Forelimb muscle (tissue), 1 donor: ENCODE data around the gene ZNF230. TPM values are rescaled to one million over a fixed set of nuclear protein-coding genes. Genes with fewer than 3 reads are reported as not detected.
A peak's percentile ranks its signal among the peaks of the same experiment; 100 is the strongest.

Experiments used
- DNase-seq: peaks from one replicate; pipeline ENCODE4 v3.0.0-alpha.2; 2013; ENCODE audit warnings: low read depth
- polyA plus RNA-seq: library from polyadenylated mRNA; unstranded; fragments of 120-200 nt; gene quantifications from one replicate; pipeline ENCODE4 v1.2.1, GENCODE V29; 2013; ENCODE audit not compliant: insufficient read length

Gene ZNF230
- polyA plus RNA-seq, result 2.9 TPM

DNA sequence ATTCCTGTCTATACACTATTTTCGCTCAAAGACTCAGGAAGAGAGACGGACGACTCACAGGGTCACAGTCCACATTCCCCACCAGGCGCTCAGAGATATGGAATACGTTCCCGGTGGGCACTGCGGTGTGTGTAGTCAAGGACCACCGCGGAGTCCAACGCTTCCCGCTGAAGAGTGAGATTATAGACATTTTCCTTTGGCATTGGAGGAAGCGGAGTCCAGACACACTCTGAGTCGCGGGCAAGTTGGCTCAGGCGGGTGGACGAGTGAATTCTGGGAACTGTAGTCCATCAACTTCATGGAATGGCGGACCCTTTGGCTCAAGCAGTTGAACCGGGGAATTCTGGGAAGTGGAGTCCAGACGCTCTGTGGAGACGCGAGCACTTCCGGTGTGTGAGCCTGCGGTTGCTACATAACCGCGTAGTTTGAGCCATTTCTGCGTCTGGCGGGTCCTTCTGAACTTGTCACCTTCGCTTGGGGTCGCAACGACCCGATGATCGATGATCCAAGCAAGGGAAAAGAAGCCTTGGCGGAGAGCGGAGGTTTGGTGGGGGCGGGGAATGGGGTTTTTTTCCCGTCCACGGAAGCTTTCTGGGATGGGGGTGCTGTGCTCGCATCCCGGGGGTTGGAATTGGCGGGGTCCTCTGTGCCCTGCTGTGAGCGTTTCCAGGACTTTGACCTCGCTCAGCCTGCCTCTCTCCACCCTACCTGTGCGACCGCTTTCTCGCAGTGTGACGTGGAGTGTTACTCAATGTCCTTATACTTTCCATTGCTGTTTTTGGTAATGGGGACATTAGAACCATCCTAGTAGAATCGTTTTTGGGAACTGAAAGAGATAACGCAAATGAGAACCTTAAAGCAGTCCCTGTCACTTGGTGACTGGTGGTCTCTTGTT lies at the start of gene ZNF230:
ZNF230 (plus strand) TSS at position 392 of the 895 bp plus-strand sequence. CDS start 4,122 bp downstream, outside the sequence.
- DNase-seq, result peak; percentile 97

DNA sequence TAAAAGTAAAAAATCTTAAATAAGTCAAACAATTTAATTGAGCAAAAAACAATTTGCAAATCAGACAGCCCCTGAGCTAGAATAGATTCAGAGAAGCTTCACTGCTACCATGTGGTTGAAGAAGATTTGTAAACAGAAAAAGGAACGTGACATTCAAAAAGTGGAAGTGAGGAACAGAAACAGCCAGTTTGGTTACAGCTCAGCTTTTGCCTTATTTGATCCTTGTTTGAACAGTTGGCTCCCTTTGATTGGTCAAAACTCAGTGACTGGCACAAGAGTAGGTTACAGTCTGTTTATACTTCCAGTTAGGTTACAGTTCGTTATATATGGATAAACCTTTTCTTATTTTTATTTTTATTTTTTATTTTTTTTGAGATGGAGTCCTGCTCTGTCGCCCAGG lies 45.9 kb upstream of the ZNF230 start:
- DNase-seq, result no peak

DNA sequence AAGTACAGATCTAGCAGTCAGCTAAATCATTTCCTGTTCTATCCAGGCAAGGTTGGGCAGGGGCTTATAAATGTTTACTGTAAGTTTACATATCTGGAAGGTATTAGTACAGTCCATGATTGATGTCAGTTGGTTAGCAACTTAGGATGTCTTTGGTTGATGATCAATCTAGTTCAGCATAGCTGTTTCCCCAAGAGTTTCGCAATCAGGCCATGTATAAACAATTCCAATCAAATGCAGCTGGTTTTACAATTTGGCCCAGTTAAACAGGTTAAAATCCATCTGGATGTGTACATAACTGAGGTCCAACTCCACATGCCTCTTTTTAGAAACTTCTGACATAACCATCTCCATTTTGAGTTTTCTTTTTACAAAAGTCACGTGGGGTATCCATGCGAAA lies 44.9 kb upstream of the ZNF230 start:
- DNase-seq, result no peak

DNA sequence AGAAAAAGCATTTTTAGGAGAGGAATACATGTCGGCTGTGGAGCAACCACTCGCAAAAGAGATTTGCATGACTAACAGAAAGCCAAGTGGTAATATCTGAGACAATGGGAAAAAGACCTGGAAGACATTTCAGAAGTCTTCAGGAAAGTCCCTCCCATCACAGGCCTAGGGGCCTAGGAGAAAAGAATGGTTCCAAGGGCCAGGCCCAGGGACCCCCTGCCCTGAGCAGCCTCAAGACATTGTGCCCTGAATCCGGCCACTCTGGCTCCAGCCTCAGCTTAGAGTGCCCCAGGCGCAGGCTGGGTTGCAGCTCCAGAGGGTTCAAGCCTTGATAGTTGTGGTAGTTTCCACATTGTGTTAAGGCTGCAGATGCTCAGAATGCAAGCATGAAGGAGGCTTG lies 42.3 kb upstream of the ZNF230 start:
- no peak for DNase-seq

DNA sequence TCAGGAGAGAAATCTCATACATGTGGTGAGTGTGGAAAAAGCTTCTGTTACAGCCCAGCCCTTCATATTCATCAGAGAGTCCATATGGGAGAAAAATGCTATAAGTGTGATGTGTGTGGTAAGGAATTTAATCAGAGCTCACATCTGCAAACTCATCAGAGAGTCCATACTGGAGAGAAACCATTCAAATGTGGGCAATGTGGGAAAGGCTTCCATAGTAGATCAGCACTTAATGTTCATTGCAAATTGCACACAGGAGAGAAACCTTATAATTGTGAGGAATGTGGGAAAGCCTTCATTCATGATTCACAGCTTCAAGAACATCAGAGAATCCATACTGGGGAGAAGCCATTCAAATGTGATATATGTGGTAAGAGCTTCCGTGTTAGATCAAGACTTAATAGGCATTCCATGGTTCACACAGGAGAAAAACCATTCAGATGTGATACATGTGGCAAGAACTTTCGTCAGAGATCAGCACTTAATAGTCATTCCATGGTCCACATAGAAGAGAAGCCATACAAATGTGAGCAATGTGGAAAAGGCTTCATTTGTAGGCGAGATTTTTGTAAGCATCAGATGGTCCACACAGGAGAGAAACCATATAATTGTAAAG lies 36.6 kb upstream of the ZNF230 start:
- DNase-seq, result no peak

DNA sequence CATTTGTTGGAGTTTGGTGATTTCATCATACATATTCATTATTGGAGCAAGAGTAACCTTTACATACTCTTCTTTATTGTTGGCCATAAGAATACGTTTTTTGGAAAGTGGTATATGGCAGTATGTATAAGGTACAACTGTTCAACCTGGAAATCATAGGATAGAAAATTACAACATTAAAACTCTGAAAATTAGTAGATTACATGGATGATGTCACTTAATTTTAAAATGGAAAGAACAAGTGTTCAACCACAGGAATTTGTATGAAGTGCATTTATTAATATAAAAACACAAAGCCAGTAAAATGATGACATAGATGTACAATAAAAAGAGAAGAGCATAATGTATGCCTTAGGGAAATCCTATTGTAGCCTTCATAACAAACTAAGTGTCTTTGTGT lies 26.0 kb upstream of the ZNF230 start:
- DNase-seq, result no peak

DNA sequence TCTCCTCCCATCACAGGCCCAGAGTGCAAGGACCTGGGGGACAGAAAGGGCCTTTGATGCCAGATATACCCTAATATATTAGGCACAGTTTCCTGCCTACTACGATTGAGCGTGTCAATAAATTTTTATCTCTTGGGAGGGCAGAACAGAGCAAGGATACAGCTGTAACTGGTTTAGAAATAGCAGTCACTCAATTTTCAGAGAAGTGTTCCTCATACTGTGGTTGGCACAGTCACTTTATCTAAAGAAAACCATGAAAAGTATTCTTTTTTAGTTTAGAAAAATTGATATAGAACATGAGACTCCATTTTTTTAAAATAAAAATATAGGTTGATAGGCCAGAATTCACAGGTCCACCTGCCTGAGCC lies 19.2 kb upstream of the ZNF230 start:
- DNase-seq, result no peak

DNA sequence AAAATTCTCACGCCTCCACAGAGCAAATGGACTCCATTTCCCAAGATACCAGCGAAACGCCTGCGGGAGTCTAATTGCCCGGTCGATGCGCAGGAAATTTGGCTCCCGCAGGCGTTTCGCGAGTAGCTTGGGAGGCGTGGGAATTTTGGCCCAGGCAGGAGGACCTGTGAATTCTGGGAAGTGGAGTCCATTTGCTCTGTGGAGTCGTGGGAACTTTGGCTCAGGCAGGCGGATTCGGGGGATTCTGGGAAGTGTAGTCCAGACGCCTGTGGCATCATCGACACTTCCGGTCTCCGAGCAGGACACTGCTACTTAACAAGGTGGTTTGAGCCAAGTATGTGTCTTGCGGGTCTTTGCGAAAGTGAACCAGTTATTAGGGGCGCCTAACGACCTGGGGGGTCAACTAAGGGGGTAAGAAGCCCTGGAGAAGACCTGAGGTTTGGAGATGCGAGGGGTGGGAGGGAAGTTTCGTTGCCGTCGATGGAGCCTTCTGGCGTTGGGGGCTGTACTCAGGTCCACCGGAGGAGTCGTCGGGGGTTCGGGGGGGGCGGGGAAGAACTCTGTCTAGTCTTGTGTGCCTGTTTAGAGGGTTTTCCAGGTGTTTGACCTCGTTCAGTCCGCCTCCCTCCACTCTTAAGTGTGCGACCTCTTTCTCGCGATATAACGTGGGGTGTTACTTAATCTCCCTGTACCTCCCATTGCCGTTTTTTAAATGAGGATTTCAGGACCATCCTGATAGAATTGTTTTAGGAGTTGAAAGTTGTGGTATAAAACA lies 18.7 kb upstream of the ZNF230 start, which contains the start of gene ZNF155:
ZNF155 (plus strand) TSS at position 277 of the 775 bp plus-strand sequence. CDS start 4,356 bp downstream, outside the sequence.
- DNase-seq, result peak; percentile 95

DNA sequence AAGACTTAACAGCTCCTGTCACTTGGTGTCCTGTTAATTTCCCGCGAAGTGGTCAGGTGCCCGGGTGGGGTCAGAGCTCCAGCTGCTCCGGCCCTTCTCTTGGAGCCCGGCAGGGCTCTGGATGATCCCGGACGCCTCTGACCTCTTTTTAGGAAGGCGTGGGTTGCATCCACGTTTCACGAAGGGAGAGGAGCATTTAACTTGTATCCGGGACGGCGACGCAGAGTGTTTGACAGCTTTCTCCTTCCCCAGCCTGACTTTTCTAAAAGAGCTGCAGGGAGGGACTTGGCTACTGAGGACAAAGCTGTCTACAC lies 18.1 kb upstream of the ZNF230 start:
- no peak for DNase-seq

DNA sequence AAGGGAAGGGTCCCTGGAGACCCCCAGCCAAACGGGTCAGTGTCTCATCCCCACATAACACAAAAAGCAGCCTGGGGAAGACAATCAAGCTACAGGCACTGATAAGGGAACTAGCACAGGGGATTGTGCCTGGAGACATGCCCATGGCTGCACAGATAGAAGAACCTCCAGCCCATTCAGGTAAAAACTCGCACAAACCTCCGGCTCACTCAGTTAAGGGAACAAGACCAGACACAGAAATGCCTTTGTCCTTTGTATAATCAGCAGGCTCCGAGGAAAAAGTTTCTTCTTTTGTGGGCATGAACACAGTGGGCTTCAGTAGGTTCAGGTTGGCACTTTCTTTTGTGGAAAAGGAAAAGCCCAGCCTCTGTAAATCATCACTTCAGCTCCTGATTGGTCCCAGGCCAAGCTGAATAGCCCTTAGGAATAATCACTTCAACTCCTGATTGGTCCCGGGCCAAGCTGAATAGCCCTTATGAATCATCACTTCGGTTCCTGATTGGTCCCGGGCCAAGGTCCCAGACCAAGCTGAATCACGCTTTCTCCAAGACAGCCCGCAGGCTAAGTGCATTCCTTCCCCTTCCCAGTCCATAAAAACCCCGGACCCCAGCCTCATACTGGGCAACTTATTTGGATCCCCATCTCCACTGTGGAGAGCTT lies 5.0 kb upstream of the ZNF230 start:
- no peak for DNase-seq

DNA sequence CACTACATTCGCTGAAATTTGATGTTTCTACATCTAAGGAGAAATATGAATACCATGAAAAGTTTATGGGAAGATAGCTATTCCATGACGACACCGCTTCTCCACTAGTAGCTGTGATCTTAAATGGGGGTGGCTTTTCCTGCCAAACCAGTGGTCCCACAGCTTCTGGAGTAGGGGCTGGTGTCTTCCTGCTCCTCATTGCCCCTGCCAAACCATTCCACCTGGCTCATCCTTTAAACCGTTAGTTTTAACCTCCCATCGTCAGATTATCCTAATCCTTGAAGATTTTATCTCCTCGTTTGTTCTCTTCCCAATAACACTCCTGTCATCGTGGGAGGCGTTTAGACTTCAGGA lies 568 bp upstream of the ZNF230 start:
- no peak for DNase-seq

DNA sequence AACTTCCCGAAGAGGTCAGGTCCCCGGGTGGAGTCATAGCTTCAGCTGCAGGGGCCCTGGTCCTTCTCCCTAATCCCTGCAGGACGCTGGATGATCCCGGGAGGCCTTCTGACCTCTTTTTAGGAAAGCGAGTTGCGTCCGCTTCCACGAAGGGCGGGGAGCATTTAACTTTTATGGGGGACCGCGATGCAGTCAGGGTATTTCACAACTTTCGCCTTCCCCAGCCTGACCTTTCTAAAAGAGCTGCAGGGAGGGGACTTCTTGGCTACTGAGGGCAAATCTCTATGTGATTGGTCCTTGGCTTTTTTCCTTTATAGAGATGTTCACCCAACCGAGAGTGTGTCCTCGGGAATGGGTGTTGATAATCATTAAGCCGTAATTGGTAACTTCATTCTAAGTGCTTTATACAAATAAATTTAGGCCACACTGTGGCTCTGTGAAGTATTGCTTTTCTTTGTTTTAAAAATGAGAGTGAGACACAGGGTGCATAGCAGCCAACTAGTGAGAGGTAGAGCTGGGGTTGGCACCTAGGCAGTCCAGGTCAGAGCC lies 778 bp downstream of the ZNF230 start:
- no peak for DNase-seq

DNA sequence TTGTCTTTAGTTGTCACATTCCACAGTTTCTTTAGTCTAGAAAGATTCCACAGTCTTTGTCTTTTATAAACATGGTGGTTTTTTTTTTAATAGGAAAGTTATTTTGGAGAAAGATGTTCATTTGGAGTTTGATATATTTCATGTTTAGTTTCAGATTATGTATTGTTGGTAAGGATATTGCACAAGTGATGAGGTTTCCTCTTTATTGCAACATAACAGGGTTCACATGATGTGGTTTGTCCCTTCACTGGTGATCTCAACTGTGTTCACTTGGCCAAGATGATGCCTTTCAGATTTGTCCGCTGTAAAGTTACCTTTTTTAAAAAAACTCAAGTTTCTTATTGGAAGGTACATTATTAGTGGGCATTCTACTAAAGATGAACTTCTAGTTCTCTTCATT lies 3.2 kb downstream of the ZNF230 start:
- DNase-seq, result no peak

DNA sequence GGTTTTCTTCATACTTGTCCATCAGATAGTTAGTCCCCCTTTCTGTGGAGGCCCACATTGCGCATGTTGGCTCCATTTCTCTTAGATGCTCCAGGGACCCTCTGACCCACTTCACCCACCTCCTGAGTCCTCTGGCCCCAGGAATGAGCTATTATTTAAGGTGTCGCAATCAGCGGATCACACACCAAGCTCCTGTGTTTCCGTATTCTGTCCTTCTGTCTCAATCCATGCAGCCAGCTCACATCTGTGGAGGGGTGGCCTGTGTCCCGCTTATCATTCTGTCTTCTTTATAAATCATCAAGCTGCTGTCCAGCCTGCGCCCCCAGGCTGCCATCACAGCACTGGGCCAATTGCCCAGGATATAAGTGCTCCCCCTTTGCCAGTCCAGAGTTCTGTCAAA lies 4.7 kb downstream of the ZNF230 start:
- DNase-seq, result no peak

DNA sequence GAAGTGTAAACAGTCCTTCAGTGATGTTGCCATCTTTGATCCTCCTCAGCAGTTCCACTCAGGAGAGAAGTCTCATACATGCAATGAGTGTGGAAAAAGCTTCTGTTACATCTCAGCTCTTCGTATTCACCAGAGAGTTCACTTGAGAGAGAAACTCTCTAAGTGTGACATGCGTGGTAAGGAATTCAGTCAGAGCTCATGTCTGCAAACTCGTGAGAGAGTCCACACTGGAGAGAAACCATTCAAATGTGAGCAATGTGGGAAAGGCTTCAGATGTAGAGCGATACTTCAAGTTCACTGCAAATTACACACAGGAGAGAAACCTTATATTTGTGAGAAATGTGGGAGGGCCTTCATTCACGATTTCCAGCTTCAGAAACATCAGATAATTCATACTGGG lies 7.7 kb downstream of the ZNF230 start:
- no peak for DNase-seq

DNA sequence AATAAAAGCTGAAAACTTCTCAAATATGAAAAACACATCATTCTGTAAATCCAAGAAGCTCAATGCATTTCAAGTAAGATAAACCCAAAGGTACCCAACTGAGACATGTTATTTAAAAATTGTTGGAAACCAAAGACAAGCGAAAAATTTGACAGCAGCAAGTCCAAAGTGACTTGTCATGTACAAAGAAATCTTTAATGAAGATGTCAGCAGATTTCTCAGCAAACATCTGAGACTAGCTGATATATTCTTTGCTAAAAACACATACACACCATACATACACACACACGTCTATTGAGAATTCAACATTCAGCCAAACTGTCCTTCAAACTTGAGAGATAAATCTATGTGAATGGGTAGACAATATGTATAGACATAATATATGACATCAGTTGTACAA lies 16.7 kb downstream of the ZNF230 start:
- DNase-seq, result no peak

DNA sequence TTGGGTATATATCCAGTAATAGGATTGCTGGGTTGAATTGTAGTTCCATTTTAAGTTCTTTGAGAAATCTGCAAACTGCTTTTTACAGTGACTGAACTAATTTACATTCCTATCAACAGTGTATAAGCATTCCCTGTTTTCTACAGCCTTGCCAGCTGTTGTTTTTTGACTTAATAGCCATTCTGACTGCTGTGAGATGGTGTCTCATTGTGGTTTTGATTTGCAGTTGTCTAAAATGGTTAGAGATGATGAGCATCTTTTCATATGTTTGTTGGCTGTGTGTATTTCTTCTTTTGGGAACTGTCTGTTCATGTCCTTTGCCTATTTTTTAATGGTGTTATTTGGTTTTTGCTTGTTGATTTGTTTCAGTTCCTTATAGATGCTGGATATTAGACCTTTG lies 18.5 kb downstream of the ZNF230 start:
- DNase-seq, result no peak

DNA sequence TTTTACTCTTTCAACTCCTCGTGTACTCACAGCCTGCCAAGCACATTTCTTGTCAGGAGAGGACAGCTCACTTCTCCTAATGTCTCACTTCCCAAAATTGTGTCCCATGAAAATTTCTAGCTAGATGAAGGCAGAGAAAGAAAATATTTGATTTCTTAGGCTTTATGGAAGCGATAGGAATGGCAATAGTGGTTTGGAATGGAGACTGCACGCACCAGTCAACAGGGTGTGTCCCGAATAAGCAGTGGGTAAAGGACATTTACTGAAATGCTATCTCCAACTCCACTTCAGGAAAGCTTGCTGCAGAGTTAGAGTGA lies 22.1 kb downstream of the ZNF230 start:
- DNase-seq, result no peak

DNA sequence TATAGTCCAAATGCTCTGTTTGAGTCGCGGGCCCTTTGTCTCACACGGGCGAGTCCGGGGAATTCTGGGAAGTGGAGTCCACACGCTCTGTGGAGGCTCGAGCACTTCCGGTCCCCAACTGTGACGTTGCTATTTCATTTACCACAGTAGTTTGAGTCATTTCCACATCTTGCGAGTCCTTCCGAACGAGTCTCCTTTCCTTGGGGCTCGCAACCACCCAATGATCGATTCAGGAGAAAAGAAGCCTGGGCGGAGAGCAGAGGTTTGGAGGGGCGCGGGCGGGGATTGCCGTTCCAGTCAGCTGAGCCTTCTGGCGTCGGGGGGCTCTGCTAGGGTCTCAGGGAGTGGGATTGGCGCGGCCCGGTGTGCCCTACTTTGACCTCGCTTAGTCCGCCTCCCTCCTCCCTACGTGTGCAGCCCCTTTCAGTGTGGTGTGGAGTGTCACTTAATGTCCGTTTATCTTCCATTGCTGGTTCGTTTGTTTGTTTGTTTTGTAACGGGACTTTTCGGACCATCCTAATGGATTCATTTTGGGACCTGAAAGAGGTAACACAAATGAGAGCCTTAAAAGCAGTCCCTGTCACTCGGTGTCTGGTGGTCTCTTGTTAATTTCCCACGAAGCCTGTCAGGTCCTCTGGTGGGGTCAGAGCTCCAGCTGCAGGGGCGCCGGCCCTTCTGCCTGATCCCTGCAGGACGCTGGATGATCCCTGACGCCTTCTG lies 22.6 kb downstream of the ZNF230 start, which contains the start of gene ZNF222:
ZNF222 (plus strand) TSS at position 163 of the 720 bp plus-strand sequence; CDS start at position 221, 58 bp downstream.
- peak; percentile 77 for DNase-seq

DNA sequence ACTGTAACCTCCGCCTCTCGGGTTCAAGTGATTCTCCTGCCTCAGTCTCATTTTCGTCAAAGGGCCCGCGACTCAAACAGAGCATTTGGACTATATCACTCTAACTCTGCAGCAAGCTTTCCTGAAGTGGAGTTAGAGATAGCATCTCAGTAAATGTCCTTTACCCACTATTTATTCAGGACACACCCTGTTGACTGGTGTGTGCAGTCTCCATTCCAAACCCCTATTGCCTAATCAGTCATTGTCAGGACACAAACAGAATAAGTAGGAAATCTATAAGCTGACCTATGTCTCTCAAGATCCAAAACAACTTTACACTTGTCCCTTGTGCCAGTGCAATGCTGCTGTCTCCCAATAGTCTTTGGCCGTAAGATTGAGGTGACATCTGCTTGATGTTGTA lies 23.9 kb downstream of the ZNF230 start:
- DNase-seq, result no peak

DNA sequence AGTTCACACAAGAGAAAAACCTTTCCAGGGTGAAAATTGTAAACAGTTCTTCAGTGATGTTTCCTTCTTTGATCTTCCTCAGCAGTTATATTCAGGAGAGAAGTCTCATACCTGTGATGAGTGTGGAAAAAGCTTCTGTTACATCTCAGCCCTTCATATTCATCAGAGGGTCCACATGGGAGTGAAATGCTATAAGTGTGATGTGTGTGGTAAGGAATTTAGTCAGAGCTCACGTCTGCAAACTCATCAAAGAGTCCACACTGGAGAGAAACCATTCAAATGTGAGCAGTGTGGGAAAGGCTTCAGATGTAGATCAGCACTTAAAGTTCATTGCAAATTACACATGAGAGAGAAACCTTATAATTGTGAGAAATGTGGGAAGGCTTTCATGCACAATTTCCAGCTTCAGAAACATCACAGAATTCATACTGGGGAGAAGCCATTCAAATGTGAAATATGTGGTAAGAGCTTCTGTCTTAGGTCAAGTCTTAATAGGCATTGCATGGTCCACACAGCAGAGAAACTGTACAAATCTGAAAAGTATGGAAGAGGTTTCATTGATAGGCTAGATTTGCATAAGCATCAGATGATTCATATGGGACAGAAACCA lies 29.3 kb downstream of the ZNF230 start:
- DNase-seq, result no peak
